Breast epithelium (tissue), 3 donors: Measurements from ENCODE around the gene CLEC18C.
"Not testable (repeated sequence)": the region's sequence is repeated elsewhere in the genome, so short reads cannot be mapped to it uniquely, and the experiment has no call there.

ENCODE experiments used
- CTCF ChIP-seq, 3 donors: fragments of 450-650 bp; IDR thresholded peaks; one replicate each; pipeline ENCODE4 v1.5.1; 2016 to 2017; ENCODE audit warnings: antibody characterized with exemption in 3 of 3, mild to moderate bottlenecking in 3 of 3, moderate library complexity in 3 of 3
- POLR2A ChIP-seq: fragments of 450-650 bp; IDR thresholded peaks from one replicate; pipeline ENCODE4 v1.6.1; 2016; ENCODE audit warnings: antibody characterized with exemption, mild to moderate bottlenecking, moderate library complexity
- POLR2AphosphoS5 ChIP-seq, 3 donors: sonication (generic); formaldehyde crosslinking; IDR thresholded peaks; one replicate each; pipeline ENCODE4 v1.6.1; 2017; ENCODE audit warnings: antibody characterized with exemption in 3 of 3

DNA sequence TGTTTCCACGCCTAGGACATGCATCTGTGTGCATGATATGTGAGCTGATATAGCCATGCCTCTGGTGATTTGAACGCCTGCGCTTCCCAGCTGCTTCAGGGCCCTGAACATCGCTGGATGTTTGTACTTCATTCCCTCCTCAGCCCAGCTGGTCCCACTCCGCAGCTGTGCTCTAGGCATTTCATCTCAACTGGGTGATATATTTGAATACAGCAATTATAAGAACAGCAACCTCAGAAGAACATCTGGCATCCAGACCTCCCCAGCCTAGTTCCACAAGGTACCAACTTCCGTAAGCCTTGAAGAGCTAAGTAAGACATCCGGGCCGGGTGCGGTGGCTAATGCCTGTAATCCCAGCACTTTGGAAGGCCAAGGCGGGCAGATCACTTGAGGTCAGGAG, 6.9 kb upstream of the CLEC18C start:
- TF ChIP-seq CTCF (IDR thresholded peaks at IDR 0.05); POLR2A; POLR2AphosphoS5 (IDR thresholded peaks at IDR 0.05): not testable (repeated sequence)
